Spinal cord (tissue), 10 donors: Measurements from ENCODE around the gene MAPK6. TPM values are rescaled to one million over a fixed set of nuclear protein-coding genes. Genes with fewer than 3 reads are reported as not detected.

Experiments
- DNase-seq, 6 donors: peaks; one replicate each; pipeline versions ENCODE4 v3.0.0 to v3.0.0-alpha.2; 2013 to 2015; ENCODE audit warnings: low spot score in 6 of 6, low read depth in 4 of 6
- H3K27ac ChIP-seq: one replicate; pipeline ENCODE4 v1.5.1; 2013; ENCODE audit warnings: low read depth, low read length, control low read depth
- H3K27me3 ChIP-seq: one replicate; pipeline ENCODE4 v1.6.1; 2013; ENCODE audit warnings: low read length; ENCODE audit not compliant: control insufficient read depth, insufficient read depth
- H3K36me3 ChIP-seq: one replicate; pipeline ENCODE4 v1.6.1; 2013; ENCODE audit warnings: low read length; ENCODE audit not compliant: control insufficient read depth, insufficient read depth
- H3K4me1 ChIP-seq: one replicate; pipeline ENCODE4 v1.6.1; 2013; ENCODE audit warnings: low read length; ENCODE audit not compliant: control insufficient read depth, insufficient read depth
- H3K4me3 ChIP-seq: one replicate; pipeline ENCODE4 v1.5.1; 2013; ENCODE audit warnings: low read depth, low read length, control low read depth
- H3K9me3 ChIP-seq: one replicate; pipeline ENCODE4 v1.6.1; 2013; ENCODE audit warnings: low read length; ENCODE audit not compliant: control insufficient read depth, insufficient read depth
- WGBS: methylation state at CpG from one replicate; pipeline ENCODE4 v1.1.5; 2013; ENCODE audit warnings: missing lambda C conversion rate; ENCODE audit not compliant: insufficient coverage; 5-methylcytosine and 5-hydroxymethylcytosine counted together
- long read RNA-seq, 4 donors: transcript quantifications; one replicate each; lab custom pipeline, GENCODE V29; 2026
- polyA plus RNA-seq, 2 donors: library from polyadenylated mRNA; unstranded; fragments of 120-200 nt; gene quantifications; one replicate each; pipeline ENCODE4 v1.2.1, GENCODE V29; 2013; ENCODE audit not compliant: insufficient read length in 2 of 2
- total RNA-seq, 2 donors: library from RNA; depleted of rRNA in 1 of 2; stranded (reverse); fragments of 120-200 nt in 1 of 2; fragments of >200 nt in 1 of 2; gene quantifications; one replicate each; pipeline versions ENCODE4 v1.2.3 to v1.2.4, GENCODE V29; 2013 to 2014
- donor health status: healthy.

MAPK6 gene
- total RNA-seq (10 to 100 TPM; 36.5 to 85.9 TPM), polyA plus RNA-seq (10 to 100 TPM; 55.1 to 73.4 TPM)
- long read RNA-seq, donor 1, full-length matches to known transcripts, result 14 of 14 reads
- long read RNA-seq, donor 1, partial matches to known transcripts, result 0 of 14 reads
- long read RNA-seq, donor 1, other reads (novel, unspliced or antisense), result 0 of 14 reads
- long read RNA-seq, donor 2, full-length matches to known transcripts, result 7 of 7 reads
- long read RNA-seq, donor 2, partial matches to known transcripts, result 0 of 7 reads
- long read RNA-seq, donor 2, other reads (novel, unspliced or antisense), result 0 of 7 reads
- long read RNA-seq, donor 3, full-length matches to known transcripts, result 5 of 12 reads
- long read RNA-seq, donor 3, partial matches to known transcripts, result 7 of 12 reads
- long read RNA-seq, donor 3, other reads (novel, unspliced or antisense), result 0 of 12 reads
- long read RNA-seq, donor 4, full-length matches to known transcripts, result 4 of 4 reads
- long read RNA-seq, donor 4, partial matches to known transcripts, result 0 of 4 reads
- long read RNA-seq, donor 4, other reads (novel, unspliced or antisense), result 0 of 4 reads

GRCh38 chr15:52018693-52019393, at the start of gene MAPK6:
Gene MAPK6 (plus strand): TSS chr15:52019219. CDS start chr15:52046461, 27,242 bp downstream.
- Histone ChIP-seq H3K4me3 (peak within 1 kb of the TSS; percentile 71), H3K9me3 (no peaks in the 10 kb centered on the region), H3K27me3 (no peaks in the 10 kb centered on the region), H3K36me3 (no peaks in the 10 kb centered on the region), H3K27ac (peak within 1 kb of the TSS; percentile 97), H3K4me1 (peaks cover 17% of the 10 kb centered on the region)
- 5% methylated on average over 58 of the region's 59 CpGs for WGBS
- DNase-seq, result peak; percentile 86 to 98 (median 91)

GRCh38 chr15:51969728-51970127, 49.3 kb upstream of the MAPK6 start:
- H3K4me3 ChIP-seq, result no peak overlapping the region
- H3K36me3 ChIP-seq, result no peaks in the 10 kb centered on the region
- H3K27ac ChIP-seq, result no peak overlapping the region
- WGBS, result no CpG with 5 or more reads among the region's 4 CpGs
- peaks cover 12% of the 10 kb centered on the region for H3K4me1 ChIP-seq
- DNase-seq, result no peak
- H3K9me3 ChIP-seq, result no peaks in the 10 kb centered on the region
- H3K27me3 ChIP-seq, result no peaks in the 10 kb centered on the region

GRCh38 chr15:51970132-51970817, 48.7 kb upstream of the MAPK6 start:
- Histone ChIP-seq H3K36me3 (no peaks in the 10 kb centered on the region), H3K9me3 (no peaks in the 10 kb centered on the region), H3K4me1 (peaks cover 12% of the 10 kb centered on the region), H3K4me3 (peak overlapping the region; percentile 96), H3K27ac (no peak overlapping the region), H3K27me3 (no peaks in the 10 kb centered on the region)
- DNase-seq, result no peak
- WGBS, result no CpG with 5 or more reads among the region's 4 CpGs

GRCh38 chr15:51971032-51971374, 48.0 kb upstream of the MAPK6 start:
- Histone ChIP-seq H3K9me3 (no peaks in the 10 kb centered on the region), H3K27ac (peak overlapping the region; percentile 96), H3K27me3 (no peaks in the 10 kb centered on the region), H3K36me3 (no peaks in the 10 kb centered on the region), H3K4me3 (peak overlapping the region; percentile 96), H3K4me1 (peaks cover 12% of the 10 kb centered on the region)
- WGBS, result under 1% methylated on average over 7 of the region's 7 CpGs
- peak in 1 of 6 donors; percentile 11 for DNase-seq

GRCh38 chr15:51971375-51972133, 47.5 kb upstream of the MAPK6 start, which contains the start of gene LEO1:
Gene LEO1 (minus strand): TSS chr15:51971778. CDS start chr15:51971745, 33 bp downstream.
- WGBS, result under 1% methylated on average over 56 of the region's 58 CpGs
- Histone ChIP-seq H3K9me3 (no peaks in the 10 kb centered on the region), H3K27me3 (no peaks in the 10 kb centered on the region), H3K4me3 (peak within 1 kb of the TSS; percentile 96), H3K4me1 (peaks cover 12% of the 10 kb centered on the region), H3K36me3 (no peaks in the 10 kb centered on the region), H3K27ac (peak within 1 kb of the TSS; percentile 96)
- peak; percentile 88 to 99 (median 93) for DNase-seq

- Histone ChIP-seq H3K4me3 (no peak overlapping the region), H3K27ac (no peak overlapping the region), H3K36me3 (no peaks in the 10 kb centered on the region), H3K9me3 (no peaks in the 10 kb centered on the region), H3K27me3 (no peaks in the 10 kb centered on the region), H3K4me1 (peaks cover 12% of the 10 kb centered on the region)
- no peak for DNase-seq
- no CpG with 5 or more reads among the region's 5 CpGs for WGBS
These were observed 45.8 kb upstream of the MAPK6 start for GRCh38 chr15:51973220-51973619.

GRCh38 chr15:51973775-51974174, 45.2 kb upstream of the MAPK6 start:
- WGBS, result 100% methylated on average over 1 of the region's 4 CpGs

GRCh38 chr15:51982013-51982769, 36.8 kb upstream of the MAPK6 start:
- 60% methylated on average over 1 of the region's 7 CpGs for WGBS
- H3K36me3 ChIP-seq, result no peaks in the 10 kb centered on the region

More at GRCh38 chr15:51973775-51974174, 45.2 kb upstream of the MAPK6 start:
- H3K9me3 ChIP-seq, result no peaks in the 10 kb centered on the region
- no peak for DNase-seq
- peaks cover 12% of the 10 kb centered on the region for H3K4me1 ChIP-seq
- no peaks in the 10 kb centered on the region for H3K27me3 ChIP-seq
- no peaks in the 10 kb centered on the region for H3K36me3 ChIP-seq
- H3K27ac ChIP-seq, result no peak overlapping the region
- no peak overlapping the region for H3K4me3 ChIP-seq

More at GRCh38 chr15:51982013-51982769, 36.8 kb upstream of the MAPK6 start:
- no peaks in the 10 kb centered on the region for H3K9me3 ChIP-seq
- H3K4me1 ChIP-seq, result no peaks in the 10 kb centered on the region
- H3K4me3 ChIP-seq, result no peak overlapping the region
- DNase-seq, result peak in 4 of 6 donors; percentile 17 to 86 (median 44)
- no peak overlapping the region for H3K27ac ChIP-seq
- no peaks in the 10 kb centered on the region for H3K27me3 ChIP-seq
